Islet precursor cell (in vitro differentiated cells): Measurements from ENCODE around the gene SLC25A33.
"Not testable (repeated sequence)": the region's sequence is repeated elsewhere in the genome, so short reads cannot be mapped to it uniquely, and the experiment has no call there.

Source experiments
- DNase-seq: peaks from one replicate; pipeline ENCODE4 v3.0.0-alpha.2; 2018

Gene SLC25A33

GRCh38 chr1:9539829-9540550 is 725 bp downstream of the SLC25A33 start:
- peak; percentile 76 for DNase-seq

- DNase-seq = no peak
Observed at GRCh38 chr1:9542430-9542829, 3.2 kb downstream of the SLC25A33 start.

- no peak for DNase-seq
Observed at GRCh38 chr1:9544926-9545325, 5.7 kb downstream of the SLC25A33 start.

GRCh38 chr1:9549955-9550546 is 10.8 kb downstream of the SLC25A33 start:
- no peak for DNase-seq

- DNase-seq = no peak
Observed at GRCh38 chr1:9551984-9552383, 12.7 kb downstream of the SLC25A33 start.

GRCh38 chr1:9553736-9554144 is 14.5 kb downstream of the SLC25A33 start:
- no peak for DNase-seq

- DNase-seq = no peak
Observed at GRCh38 chr1:9555942-9556341, 16.7 kb downstream of the SLC25A33 start.

- no peak for DNase-seq
Observed at GRCh38 chr1:9557624-9558023, 18.4 kb downstream of the SLC25A33 start.

GRCh38 chr1:9558271-9558945 is 19.1 kb downstream of the SLC25A33 start:
- no peak for DNase-seq

GRCh38 chr1:9558946-9559545 is 19.8 kb downstream of the SLC25A33 start:
- no peak for DNase-seq

- no peak for DNase-seq
Observed at GRCh38 chr1:9559673-9560072, 20.4 kb downstream of the SLC25A33 start.

GRCh38 chr1:9560090-9560489 is 20.8 kb downstream of the SLC25A33 start:
- not testable (repeated sequence) for DNase-seq

- no peak for DNase-seq
Observed at GRCh38 chr1:9561429-9561828, 22.2 kb downstream of the SLC25A33 start.

GRCh38 chr1:9569267-9569666 is 30.0 kb downstream of the SLC25A33 start:
- DNase-seq = no peak

GRCh38 chr1:9570886-9571529 is 31.7 kb downstream of the SLC25A33 start:
- not testable (repeated sequence) for DNase-seq

GRCh38 chr1:9573723-9574122 is 34.5 kb downstream of the SLC25A33 start:
- no peak for DNase-seq

- DNase-seq = no peak
Observed at GRCh38 chr1:9575486-9575885, 36.2 kb downstream of the SLC25A33 start.

- no peak for DNase-seq
Observed at GRCh38 chr1:9576903-9577302, 37.6 kb downstream of the SLC25A33 start.

- DNase-seq = no peak
Observed at GRCh38 chr1:9577423-9577822, 38.2 kb downstream of the SLC25A33 start.

GRCh38 chr1:9580942-9581341 is 41.7 kb downstream of the SLC25A33 start:
- DNase-seq = no peak

GRCh38 chr1:9586147-9586766 is 47.0 kb downstream of the SLC25A33 start:
- DNase-seq = no peak

- peak; percentile 95 for DNase-seq
Observed at GRCh38 chr1:9588551-9589143, 49.4 kb downstream of the SLC25A33 start, which contains the start of gene TMEM201. Gene TMEM201 (plus strand): TSS chr1:9588911. CDS start chr1:9588931, 20 bp downstream.
